GM10248 (cell line): Measurements from ENCODE around the gene SPAG16.

Experiments used
- CTCF ChIA-PET: fragments of 300-600 bp; sonication (Branson Sonifier 250); formaldehyde crosslinking; extraction: SDS; loops from one replicate; lab custom pipeline; 2021; ENCODE audit warnings: antibody characterized with exemption; lab: Yijun Ruan, JAX
- POLR2A ChIA-PET: fragments of 350-650 bp; sonication (Branson Sonifier 250); formaldehyde crosslinking; extraction: SDS; loops from one replicate; lab custom pipeline; 2020; ENCODE audit warnings: antibody characterized with exemption; lab: Yijun Ruan, JAX
- DNase-seq: peaks from one replicate; pipeline ENCODE4 v3.0.0; 2012; ENCODE audit errors: extremely low spot score
- CTCF ChIP-seq: IDR thresholded peaks from 2 replicates; pipeline ENCODE4 v1.5.1; 2012; ENCODE audit warnings: mild to moderate bottlenecking, low read depth; ENCODE audit errors: extremely low read depth, missing control alignments, control extremely low read depth

The SPAG16 gene

GRCh38 chr2:213861638-213862037 is 577.4 kb downstream of the SPAG16 start:
- no peak for DNase-seq
- ChIA-PET CTCF (interaction anchor here (1.3 to 1.4 kb wide), 2 partner anchors 18 to 65 kb away, joined by 3 read pairs; no protein-coding TSS in a partner anchor), POLR2A (no interaction called here)
- TF ChIP-seq CTCF, result no peak

- TF ChIP-seq CTCF, result no peak
- ChIA-PET POLR2A (no interaction called here), CTCF (no interaction called here)
- DNase-seq, result no peak
These were observed 578.3 kb downstream of the SPAG16 start for GRCh38 chr2:213862407-213863076.

GRCh38 chr2:213863541-213863940 is 579.3 kb downstream of the SPAG16 start:
- TF ChIP-seq CTCF, result no peak
- POLR2A ChIA-PET, result no interaction called here
- CTCF ChIA-PET, result no interaction called here

GRCh38 chr2:213868526-213868925 is 584.3 kb downstream of the SPAG16 start:
- CTCF ChIA-PET, result interaction anchor here (1.6 to 1.8 kb wide), 2 partner anchors 9 to 11 kb away, joined by 4 to 9 read pairs; no protein-coding TSS in a partner anchor
- no peak for TF ChIP-seq CTCF
- DNase-seq, result no peak
- POLR2A ChIA-PET, result no interaction called here

More at GRCh38 chr2:213863541-213863940, 579.3 kb downstream of the SPAG16 start:
- no peak for DNase-seq

- CTCF ChIA-PET, result no interaction called here
- TF ChIP-seq CTCF, result no peak
- POLR2A ChIA-PET, result no interaction called here
- no peak for DNase-seq
These were observed 601.2 kb downstream of the SPAG16 start for GRCh38 chr2:213885485-213885884.

- no peak for DNase-seq
- CTCF ChIA-PET, result interaction anchor here (1.2 kb wide), 1 partner anchor 12 kb away, joined by 3 read pairs; no protein-coding TSS in a partner anchor
- POLR2A ChIA-PET, result no interaction called here
- no peak for TF ChIP-seq CTCF
These were observed 630.2 kb downstream of the SPAG16 start for GRCh38 chr2:213914510-213914909.

GRCh38 chr2:213920014-213920413 is 635.8 kb downstream of the SPAG16 start:
- POLR2A ChIA-PET, result no interaction called here
- no peak for DNase-seq
- CTCF ChIA-PET, result interaction anchor here (0.9 to 1.0 kb wide), 2 partner anchors 13 to 15 kb away, joined by 3 read pairs; no protein-coding TSS in a partner anchor
- TF ChIP-seq CTCF, result no peak
